PFSK-1 (cell line): Measurements from ENCODE around the gene CEACAM19.

Experiments used
- POLR2AphosphoS5 ChIP-seq: IDR thresholded peaks from 2 replicates; pipeline ENCODE4 v1.6.1; 2012; ENCODE audit warnings: low read depth, mild to moderate bottlenecking, control low read depth, low read length, moderate library complexity
- SIN3A ChIP-seq: IDR thresholded peaks from 2 replicates; pipeline ENCODE4 v1.6.1; 2012; ENCODE audit warnings: mild to moderate bottlenecking, low read length, moderate library complexity, borderline replicate concordance; ENCODE audit not compliant: insufficient read depth
- TAF1 ChIP-seq: IDR thresholded peaks from 2 replicates; pipeline ENCODE4 v1.6.1; 2012; ENCODE audit warnings: low read length, control low read depth, borderline replicate concordance; ENCODE audit not compliant: insufficient read depth

DNA sequence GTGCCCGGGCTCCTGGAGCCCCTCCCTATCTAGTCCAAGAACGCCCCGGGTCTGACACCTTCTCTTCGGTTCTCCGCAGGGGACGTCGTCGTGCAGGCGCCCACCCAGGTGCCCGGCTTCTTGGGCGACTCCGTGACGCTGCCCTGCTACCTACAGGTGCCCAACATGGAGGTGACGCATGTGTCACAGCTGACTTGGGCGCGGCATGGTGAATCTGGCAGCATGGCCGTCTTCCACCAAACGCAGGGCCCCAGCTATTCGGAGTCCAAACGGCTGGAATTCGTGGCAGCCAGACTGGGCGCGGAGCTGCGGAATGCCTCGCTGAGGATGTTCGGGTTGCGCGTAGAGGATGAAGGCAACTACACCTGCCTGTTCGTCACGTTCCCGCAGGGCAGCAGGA, 24.1 kb upstream of the CEACAM19 start:
- TF ChIP-seq TAF1 (no peak), POLR2AphosphoS5 (no peak), SIN3A (no peak)
